Neural cell (in vitro differentiated cells): ENCODE measurements around the gene PPP3R2. TPM values are rescaled to one million over a fixed set of nuclear protein-coding genes. Genes with fewer than 3 reads are reported as not detected.

Source experiments
- H2AFZ ChIP-seq: fragments of 200-600, 300-800 bp; sonication (generic), shearing (Covaris generic); 2 replicates; pipeline ENCODE4 v1.6.0; 2014; ENCODE audit warnings: low read depth, mild to moderate bottlenecking, antibody characterized with exemption, low read length, moderate library complexity
- H3F3A ChIP-seq: fragments of 200-600 bp; shearing (Covaris generic); 2 replicates; pipeline ENCODE4 v1.6.1; 2016; ENCODE audit warnings: mild to moderate bottlenecking, moderate library complexity, mixed read lengths, antibody characterized with exemption, low read length; ENCODE audit not compliant: insufficient read depth, poor library complexity, severe bottlenecking
- H3K27ac ChIP-seq: fragments of 200-600, 300-800 bp; sonication (generic), shearing (Covaris generic); 2 replicates; pipeline ENCODE4 v1.5.1; 2014; ENCODE audit warnings: mild to moderate bottlenecking, low read length, moderate library complexity
- H3K27me3 ChIP-seq: fragments of 300-800, 200-600 bp; sonication (generic), shearing (Covaris generic); 2 replicates; pipeline ENCODE4 v1.6.0; 2014; ENCODE audit warnings: mild to moderate bottlenecking, low read depth, low read length, moderate library complexity; ENCODE audit not compliant: insufficient read depth
- H3K36me3 ChIP-seq: fragments of 300-800, 200-600 bp; sonication (generic), shearing (Covaris generic); 2 replicates; pipeline ENCODE4 v1.5.1; 2014; ENCODE audit warnings: mild to moderate bottlenecking, antibody characterized with exemption, low read length, moderate library complexity; ENCODE audit not compliant: insufficient read depth
- H3K4me2 ChIP-seq: fragments of 300-800, 200-600 bp; sonication (generic), shearing (Covaris generic); 2 replicates; pipeline ENCODE4 v1.6.0; 2014; ENCODE audit warnings: mild to moderate bottlenecking, low read length
- H3K4me3 ChIP-seq: fragments of 300-800, 200-600 bp; sonication (generic), shearing (Covaris generic); 2 replicates; pipeline ENCODE4 v1.5.1; 2014; ENCODE audit warnings: mild to moderate bottlenecking, low read length, moderate library complexity
- H3K79me2 ChIP-seq: fragments of 200-600 bp; shearing (Covaris generic); replicated peaks from 2 replicates; pipeline ENCODE4 v1.6.0; 2014; ENCODE audit warnings: mild to moderate bottlenecking, low read length, moderate library complexity; ENCODE audit not compliant: insufficient read depth
- H3K9ac ChIP-seq: fragments of 300-800, 200-600 bp; sonication (generic), shearing (Covaris generic); 2 replicates; pipeline ENCODE4 v1.6.1; 2016; ENCODE audit warnings: mild to moderate bottlenecking, low read length, mixed read lengths
- H3K9me2 ChIP-seq: fragments of 200-600 bp; shearing (Covaris generic); 2 replicates; pipeline ENCODE4 v1.6.1; 2016; ENCODE audit warnings: mild to moderate bottlenecking, low read length, mixed read lengths; ENCODE audit not compliant: insufficient read depth
- H3K9me3 ChIP-seq: fragments of 200-600, 300-800 bp; sonication (generic), shearing (Covaris generic); 2 replicates; pipeline ENCODE4 v1.6.1; 2016; ENCODE audit warnings: mild to moderate bottlenecking, mixed run types, low read length, moderate library complexity, mixed read lengths
- H4K20me1 ChIP-seq: fragments of 200-600 bp; shearing (Covaris generic); 2 replicates; pipeline ENCODE4 v1.6.1; 2016; ENCODE audit warnings: mild to moderate bottlenecking, mixed run types; ENCODE audit not compliant: insufficient read depth
- EP300 ChIP-seq: fragments of 450-650 bp; conservative IDR thresholded peaks from 2 replicates; pipeline ENCODE4 v1.6.1; 2014; ENCODE audit warnings: antibody characterized with exemption, mild to moderate bottlenecking, moderate library complexity; ENCODE audit not compliant: poor library complexity, severe bottlenecking
- EZH2 ChIP-seq: fragments of 200-600, 300-800 bp; shearing (Covaris generic), sonication (generic); IDR thresholded peaks from 2 replicates; pipeline ENCODE4 v1.6.1; 2014; ENCODE audit warnings: antibody characterized with exemption, low read length, borderline replicate concordance, mild to moderate bottlenecking; ENCODE audit not compliant: insufficient read depth, poor library complexity, severe bottlenecking
- MXI1 ChIP-seq: fragments of 450-650 bp; conservative IDR thresholded peaks from 2 replicates; pipeline ENCODE4 v1.6.1; 2014; ENCODE audit warnings: antibody characterized with exemption, mild to moderate bottlenecking; ENCODE audit not compliant: poor library complexity, severe bottlenecking
- POLR2AphosphoS5 ChIP-seq: IDR thresholded peaks from 2 replicates; pipeline ENCODE4 v1.6.1; 2012
- RAD21 ChIP-seq: fragments of 450-650 bp; conservative IDR thresholded peaks from 2 replicates; pipeline ENCODE4 v1.6.1; 2014; ENCODE audit warnings: antibody characterized with exemption, mild to moderate bottlenecking, moderate library complexity
- REST ChIP-seq: IDR thresholded peaks from 2 replicates; pipeline ENCODE4 v1.6.1; 2012; ENCODE audit warnings: borderline replicate concordance
- SMC3 ChIP-seq: fragments of 450-650 bp; conservative IDR thresholded peaks from 2 replicates; pipeline ENCODE4 v1.6.1; 2014; ENCODE audit warnings: antibody characterized with exemption, mild to moderate bottlenecking, moderate library complexity; ENCODE audit not compliant: poor library complexity
- TAF1 ChIP-seq: IDR thresholded peaks from 2 replicates; pipeline ENCODE4 v1.6.1; 2012; ENCODE audit warnings: low read depth
- polyA plus RNA-seq: library from polyadenylated mRNA; depleted of rRNA; stranded (reverse); fragments of >200 nt; gene quantifications from 2 replicates; pipeline ENCODE4 v1.2.3, GENCODE V29; 2014
- TF ChIP-seq, protein P1 (sequence below): fragments of 450-650 bp; IDR thresholded peaks from 2 replicates; pipeline ENCODE4 v1.5.1; 2014; ENCODE audit warnings: antibody characterized with exemption, mild to moderate bottlenecking, moderate library complexity; ENCODE audit not compliant: poor library complexity, severe bottlenecking

PPP3R2 gene
- polyA plus RNA-seq, 1 donor from 2014 or later: not detected

GRCh38 chr9:101587332-101588043, 7.3 kb downstream of the PPP3R2 start:
- Histone ChIP-seq H3K36me3 (no peaks in the 10 kb centered on the region), H3K79me2 (no peaks in the 10 kb centered on the region), H3K27ac (no peak overlapping the region), H4K20me1 (no peaks in the 10 kb centered on the region), H3K4me3 (no peak overlapping the region), H3K9me2 (no peaks in the 10 kb centered on the region), H2AFZ (no peak overlapping the region), H3K9me3 (no peaks in the 10 kb centered on the region), H3K9ac (no peak overlapping the region), H3K4me2 (no peak overlapping the region), H3K27me3 (no peaks in the 10 kb centered on the region), H3F3A (no peaks in the 10 kb centered on the region)
- TF ChIP-seq, protein P1, sequence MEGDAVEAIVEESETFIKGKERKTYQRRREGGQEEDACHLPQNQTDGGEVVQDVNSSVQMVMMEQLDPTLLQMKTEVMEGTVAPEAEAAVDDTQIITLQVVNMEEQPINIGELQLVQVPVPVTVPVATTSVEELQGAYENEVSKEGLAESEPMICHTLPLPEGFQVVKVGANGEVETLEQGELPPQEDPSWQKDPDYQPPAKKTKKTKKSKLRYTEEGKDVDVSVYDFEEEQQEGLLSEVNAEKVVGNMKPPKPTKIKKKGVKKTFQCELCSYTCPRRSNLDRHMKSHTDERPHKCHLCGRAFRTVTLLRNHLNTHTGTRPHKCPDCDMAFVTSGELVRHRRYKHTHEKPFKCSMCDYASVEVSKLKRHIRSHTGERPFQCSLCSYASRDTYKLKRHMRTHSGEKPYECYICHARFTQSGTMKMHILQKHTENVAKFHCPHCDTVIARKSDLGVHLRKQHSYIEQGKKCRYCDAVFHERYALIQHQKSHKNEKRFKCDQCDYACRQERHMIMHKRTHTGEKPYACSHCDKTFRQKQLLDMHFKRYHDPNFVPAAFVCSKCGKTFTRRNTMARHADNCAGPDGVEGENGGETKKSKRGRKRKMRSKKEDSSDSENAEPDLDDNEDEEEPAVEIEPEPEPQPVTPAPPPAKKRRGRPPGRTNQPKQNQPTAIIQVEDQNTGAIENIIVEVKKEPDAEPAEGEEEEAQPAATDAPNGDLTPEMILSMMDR: no peak
- TF ChIP-seq POLR2AphosphoS5: no peak
- TF ChIP-seq EZH2: no peak
- no peak for TF ChIP-seq SMC3
- TF ChIP-seq EP300: no peak

GRCh38 chr9:101586651-101587050, 8.1 kb downstream of the PPP3R2 start:
- H3K27ac ChIP-seq: no peak overlapping the region
- no peak overlapping the region for H3K4me2 ChIP-seq
- H3K79me2 ChIP-seq: no peaks in the 10 kb centered on the region
- H3K9me2 ChIP-seq: no peaks in the 10 kb centered on the region
- no peaks in the 10 kb centered on the region for H3F3A ChIP-seq
- TF ChIP-seq POLR2AphosphoS5: no peak
- TF ChIP-seq EP300: no peak
- no peak for TF ChIP-seq RAD21
- TF ChIP-seq MXI1: no peak
- TF ChIP-seq REST: no peak
- TF ChIP-seq, protein P1: no peak
- no peak for TF ChIP-seq SMC3
- no peak for TF ChIP-seq EZH2
- no peak for TF ChIP-seq TAF1
- no peaks in the 10 kb centered on the region for H3K9me3 ChIP-seq
- H4K20me1 ChIP-seq: no peaks in the 10 kb centered on the region
- H3K27me3 ChIP-seq: no peaks in the 10 kb centered on the region
- no peak overlapping the region for H3K9ac ChIP-seq
- H2AFZ ChIP-seq: no peak overlapping the region
- no peaks in the 10 kb centered on the region for H3K36me3 ChIP-seq
- H3K4me3 ChIP-seq: no peak overlapping the region
